ENCODE measurements around the gene STAT4. TPM values are rescaled to one million over a fixed set of nuclear protein-coding genes. Genes with fewer than 3 reads are reported as not detected.
A peak's percentile ranks its signal among the peaks of the same experiment; 100 is the strongest.

STAT4 gene
- 0.12 and 0.59 TPM in 2 replicates for total RNA-seq (2014; rRNA removed; shearing (Covaris generic))

- peak; percentile 18 for DNase-seq (ENCODE audit: low read depth)
Measured at GRCh38 chr2:191150600-191151330, at the start of gene STAT4. TSS of gene STAT4 (minus strand) at chr2:191150994. CDS start at chr2:191148203, 2,791 bp downstream.

- DNase-seq (ENCODE audit: low read depth), result no peak
Measured at GRCh38 chr2:191199929-191200512, 49.2 kb upstream of the STAT4 start.

DNA sequence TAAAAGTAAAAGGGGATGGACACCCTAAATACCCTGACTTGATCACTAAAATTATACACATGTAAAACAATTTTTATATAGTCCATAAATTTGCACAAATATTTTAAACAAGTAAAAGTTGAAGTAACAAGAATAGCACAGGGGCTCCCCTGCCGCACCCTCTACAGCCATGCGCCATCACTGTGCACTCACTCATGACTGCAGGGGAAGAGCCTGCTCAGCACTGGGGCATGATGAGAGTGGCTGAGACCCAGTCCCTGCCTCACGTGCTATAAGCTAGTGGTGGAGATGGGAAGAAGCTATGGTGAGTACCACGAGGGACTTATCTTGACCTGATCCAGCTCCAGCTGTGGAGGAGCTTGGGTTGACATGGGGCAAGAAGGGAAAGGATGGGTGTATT lies 47.5 kb upstream of the STAT4 start:
- no peak for DNase-seq (ENCODE audit: low read depth)

DNA sequence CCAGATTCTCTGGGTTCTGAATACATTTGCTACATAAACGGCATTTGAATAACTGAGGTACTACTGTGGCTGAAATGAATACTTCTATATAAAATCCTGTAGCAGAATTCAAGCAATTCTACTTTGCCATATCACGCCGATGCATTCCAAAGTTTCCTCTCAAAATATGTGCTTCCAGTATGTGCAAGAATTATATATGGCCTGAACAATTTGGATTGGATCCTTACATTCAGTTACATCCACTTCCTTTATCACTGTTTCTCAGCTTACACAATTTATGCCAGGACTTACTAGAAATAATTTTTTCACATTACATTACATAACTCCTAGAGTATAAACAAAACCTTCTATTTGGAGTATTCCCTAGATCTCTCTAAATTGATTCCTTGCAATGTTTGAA lies 46.3 kb upstream of the STAT4 start:
- DNase-seq (ENCODE audit: low read depth), result no peak

- DNase-seq (ENCODE audit: low read depth), result no peak
Measured at GRCh38 chr2:191195021-191195420, 44.2 kb upstream of the STAT4 start.

GRCh38 chr2:191190861-191191552 lies 40.2 kb upstream of the STAT4 start:
- no peak for DNase-seq (ENCODE audit: low read depth)

DNA sequence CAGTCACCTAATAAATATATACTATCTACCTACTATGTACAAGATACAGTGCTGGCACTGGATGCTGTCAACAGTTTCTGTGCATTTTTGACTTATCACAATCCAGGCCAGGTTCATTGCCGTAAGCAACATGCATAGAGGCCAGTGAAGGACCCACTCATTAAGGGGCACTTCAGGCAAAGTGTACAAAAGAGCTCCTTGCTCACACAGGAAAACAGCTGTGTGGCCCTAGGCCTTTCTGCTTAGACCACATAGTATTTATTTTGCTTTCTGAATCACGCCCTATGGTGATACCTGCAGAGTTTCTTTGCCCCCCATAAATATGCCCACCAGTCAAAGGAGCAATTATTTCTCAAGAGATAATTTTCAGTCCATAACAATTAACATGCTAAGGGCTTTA lies 39.6 kb upstream of the STAT4 start:
- DNase-seq (ENCODE audit: low read depth), result no peak

DNA sequence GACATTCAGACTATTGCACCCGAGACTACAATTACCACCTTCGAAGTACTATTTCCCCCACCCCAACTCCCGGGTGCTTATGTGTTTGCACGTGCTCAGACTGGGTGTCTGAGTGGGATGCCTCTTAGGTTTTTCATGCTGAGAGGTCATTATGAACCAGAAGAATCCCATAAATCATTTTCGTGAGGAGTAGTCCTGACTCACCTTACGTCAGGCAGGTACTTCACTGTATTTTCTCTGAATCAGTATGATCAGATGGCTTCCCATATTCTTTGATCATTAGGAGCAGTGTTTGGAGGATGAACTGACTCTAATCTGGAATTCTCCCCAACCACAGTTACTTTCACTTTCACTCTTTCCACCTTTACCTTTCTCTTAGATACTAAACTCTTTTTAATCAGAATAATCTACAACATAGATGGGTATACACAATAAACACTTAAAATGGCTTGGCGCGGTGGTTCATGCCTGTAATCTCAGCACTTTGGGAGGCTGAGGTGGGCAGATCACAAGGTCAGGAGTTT lies 38.4 kb upstream of the STAT4 start:
- no peak for DNase-seq (ENCODE audit: low read depth)

- DNase-seq (ENCODE audit: low read depth), result no peak
Measured at GRCh38 chr2:191188550-191189093, 37.8 kb upstream of the STAT4 start.

DNA sequence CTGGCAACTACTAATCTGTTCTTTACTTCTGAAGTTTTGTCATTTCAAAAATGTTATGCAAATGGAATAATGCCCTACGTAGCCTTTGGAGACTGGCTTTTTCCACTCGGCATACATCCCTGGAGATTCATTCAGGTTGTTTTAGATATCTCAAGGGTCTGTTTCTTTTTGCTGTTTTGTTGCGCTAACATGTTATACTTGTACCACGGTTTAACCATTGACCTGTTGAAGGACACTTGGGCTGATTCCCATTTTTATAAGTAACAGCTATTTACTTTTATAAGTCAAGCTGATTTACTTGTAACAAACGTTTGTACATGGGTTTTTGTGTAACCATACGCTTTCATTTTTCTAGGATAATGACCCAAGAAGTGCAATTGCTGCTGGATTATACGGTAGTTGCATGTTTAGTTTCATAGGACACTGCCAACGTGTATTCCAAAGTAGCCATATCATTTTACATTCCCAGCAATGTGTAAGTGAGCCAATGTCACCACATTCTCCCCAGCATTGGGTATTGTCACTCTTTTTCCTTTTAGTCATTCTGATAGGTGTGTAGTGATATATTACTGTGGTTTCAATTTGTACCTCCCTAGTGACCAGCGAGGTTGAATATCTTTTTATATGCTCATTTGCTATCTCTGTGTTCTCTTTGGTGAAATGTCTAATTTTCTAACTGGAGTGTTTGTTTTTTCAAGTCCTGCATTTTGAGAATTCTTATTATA lies 36.5 kb upstream of the STAT4 start:
- DNase-seq (ENCODE audit: low read depth), result no peak

GRCh38 chr2:191184457-191184856 lies 33.7 kb upstream of the STAT4 start:
- no peak for DNase-seq (ENCODE audit: low read depth)

GRCh38 chr2:191183516-191183915 lies 32.7 kb upstream of the STAT4 start:
- no peak for DNase-seq (ENCODE audit: low read depth)

DNA sequence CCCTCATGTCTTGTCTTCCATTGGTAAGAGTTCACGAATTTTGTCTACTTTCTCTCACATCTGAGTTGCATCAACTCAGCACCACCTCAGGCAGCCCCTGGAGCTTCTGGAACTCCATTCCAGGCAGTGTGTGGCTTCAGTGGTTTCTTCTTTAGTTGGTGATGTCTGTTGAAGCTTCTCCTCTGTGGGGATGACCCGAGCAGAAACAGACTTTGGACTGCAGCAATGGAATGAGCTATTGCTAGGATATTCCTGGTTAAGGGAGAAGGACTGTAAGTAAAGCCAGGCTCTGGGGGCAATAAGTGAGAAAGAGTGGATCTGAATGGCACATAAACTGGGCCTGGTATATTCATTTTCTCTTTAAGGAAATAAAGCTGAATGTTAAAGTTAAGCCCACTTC lies 32.3 kb upstream of the STAT4 start:
- no peak for DNase-seq (ENCODE audit: low read depth)

DNA sequence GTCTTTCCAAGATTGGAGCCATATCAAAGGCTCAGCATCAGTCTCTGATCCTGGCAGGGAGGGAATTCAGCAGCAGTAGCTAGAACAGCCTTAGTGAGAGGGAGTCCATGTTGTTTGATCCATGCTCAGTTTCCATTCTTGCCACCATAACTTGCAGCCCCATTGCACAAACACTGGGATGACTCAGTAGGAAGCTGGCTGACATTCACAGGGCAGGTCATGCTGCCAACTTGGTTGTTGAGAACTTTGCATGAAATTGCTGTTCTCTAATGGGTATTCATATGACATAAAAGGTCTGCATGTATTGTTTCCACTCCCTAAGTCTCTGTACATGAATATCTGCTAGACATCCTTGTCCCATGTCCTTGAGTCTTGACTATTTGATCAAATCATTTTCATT lies 29.9 kb upstream of the STAT4 start:
- DNase-seq (ENCODE audit: low read depth), result peak; percentile 73

- no peak for DNase-seq (ENCODE audit: low read depth)
Measured at GRCh38 chr2:191180276-191180675, 29.5 kb upstream of the STAT4 start.

- DNase-seq (ENCODE audit: low read depth), result peak; percentile 96
Measured at GRCh38 chr2:191178806-191179514, 28.2 kb upstream of the STAT4 start.

- no peak for DNase-seq (ENCODE audit: low read depth)
Measured at GRCh38 chr2:191177751-191178736, 27.2 kb upstream of the STAT4 start.

DNA sequence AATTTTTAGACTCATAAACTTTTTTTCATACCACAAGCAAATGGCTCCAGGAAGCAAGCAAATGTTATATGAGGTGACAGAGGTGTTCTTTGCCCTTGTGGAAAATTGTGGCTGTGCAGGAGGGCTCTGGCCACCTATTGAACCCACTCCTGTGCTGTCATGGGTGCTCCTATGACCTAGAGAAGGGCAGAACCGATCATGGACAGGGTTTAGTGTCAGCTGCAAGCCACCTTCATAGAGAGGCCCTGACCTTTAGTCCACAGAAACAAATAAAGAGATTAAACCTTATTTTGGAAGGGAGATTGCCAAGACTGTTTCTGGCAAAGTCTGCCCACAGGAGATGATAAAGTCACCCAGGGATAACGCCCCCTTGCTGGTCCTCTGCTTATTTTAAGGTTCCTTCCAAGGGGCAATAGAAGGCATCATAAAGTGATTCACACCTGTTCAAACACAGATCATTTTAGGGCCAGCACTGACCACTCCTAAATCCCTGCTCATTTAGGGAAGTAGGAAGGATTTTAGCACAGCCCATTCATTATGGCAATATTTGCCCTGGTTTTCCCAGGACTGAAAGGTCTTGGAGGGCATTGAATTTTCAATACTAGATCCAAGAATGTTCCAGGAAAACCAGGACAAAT lies 26.1 kb upstream of the STAT4 start:
- DNase-seq (ENCODE audit: low read depth), result no peak

- no peak for DNase-seq (ENCODE audit: low read depth)
Measured at GRCh38 chr2:191176305-191176704, 25.5 kb upstream of the STAT4 start.
